CD4-positive, alpha-beta T cell treated with Interleukin-4 for 1 hour (primary cell): ENCODE results near the gene SF3B6.

Source experiments
- DNase-seq, 2 donors: peaks; one replicate each; pipeline ENCODE4 v3.0.0-alpha.2; 2020 to 2022

The SF3B6 gene

GRCh38 chr2:24017711-24018110, 58.4 kb downstream of the SF3B6 start:
- DNase-seq = no peak
